ENCODE measurements around the gene C11orf86.

GRCh38 chr11:66978229-66978628 is 3.1 kb downstream of the C11orf86 start:
- TF ChIP-seq YY1 (IDR thresholded peaks at IDR 0.05; ENCODE audit: insufficient read depth, insufficient read length) (no peak), ZNF274 (IDR thresholded peaks at IDR 0.05; ENCODE audit: low read depth, low read length) (no peak)
